Mesothelial cell of epicardium (in vitro differentiated cells): Measurements from ENCODE around the gene PPP1R1B. TPM values are rescaled to one million over a fixed set of nuclear protein-coding genes. Genes with fewer than 3 reads are reported as not detected.

Experiments used
- DNase-seq, 2 experiments: peaks; one replicate each; pipeline ENCODE4 v3.0.0; 2021; ENCODE audit warnings: low spot score in 2 of 2; ENCODE audit not compliant: unreplicated experiment in 2 of 2
- H3K27ac Mint-ChIP-seq: 2 replicates; pipeline ENCODE4 v1.8.0; 2021; ENCODE audit warnings: mixed read lengths
- H3K27me3 Mint-ChIP-seq: 2 replicates; pipeline ENCODE4 v1.8.0; 2021; ENCODE audit warnings: low read depth, mixed read lengths
- H3K36me3 Mint-ChIP-seq: 2 replicates; pipeline ENCODE4 v1.8.0; 2021; ENCODE audit warnings: mixed read lengths
- H3K4me1 Mint-ChIP-seq: 2 replicates; pipeline ENCODE4 v1.8.0; 2021; ENCODE audit warnings: mixed read lengths
- H3K4me3 Mint-ChIP-seq: 2 replicates; pipeline ENCODE4 v1.8.0; 2021; ENCODE audit warnings: mild to moderate bottlenecking, moderate library complexity, mixed read lengths
- H3K9me3 Mint-ChIP-seq: 2 replicates; pipeline ENCODE4 v1.8.0; 2021; ENCODE audit warnings: mixed read lengths
- total RNA-seq: library from RNA; stranded (reverse); gene quantifications from 3 replicates; pipeline ENCODE4 v1.2.1, GENCODE V29; 2021
- TF ChIP-seq, protein P1 (sequence below): fragments of 200-600 bp; sonication (generic); IDR thresholded peaks from one replicate; pipeline ENCODE4 v1.5.0; 2021; ENCODE audit warnings: antibody characterized with exemption; ENCODE audit not compliant: unreplicated experiment

Gene PPP1R1B
- total RNA-seq, 1 donor from 2014 or later: 0.58 TPM

DNA sequence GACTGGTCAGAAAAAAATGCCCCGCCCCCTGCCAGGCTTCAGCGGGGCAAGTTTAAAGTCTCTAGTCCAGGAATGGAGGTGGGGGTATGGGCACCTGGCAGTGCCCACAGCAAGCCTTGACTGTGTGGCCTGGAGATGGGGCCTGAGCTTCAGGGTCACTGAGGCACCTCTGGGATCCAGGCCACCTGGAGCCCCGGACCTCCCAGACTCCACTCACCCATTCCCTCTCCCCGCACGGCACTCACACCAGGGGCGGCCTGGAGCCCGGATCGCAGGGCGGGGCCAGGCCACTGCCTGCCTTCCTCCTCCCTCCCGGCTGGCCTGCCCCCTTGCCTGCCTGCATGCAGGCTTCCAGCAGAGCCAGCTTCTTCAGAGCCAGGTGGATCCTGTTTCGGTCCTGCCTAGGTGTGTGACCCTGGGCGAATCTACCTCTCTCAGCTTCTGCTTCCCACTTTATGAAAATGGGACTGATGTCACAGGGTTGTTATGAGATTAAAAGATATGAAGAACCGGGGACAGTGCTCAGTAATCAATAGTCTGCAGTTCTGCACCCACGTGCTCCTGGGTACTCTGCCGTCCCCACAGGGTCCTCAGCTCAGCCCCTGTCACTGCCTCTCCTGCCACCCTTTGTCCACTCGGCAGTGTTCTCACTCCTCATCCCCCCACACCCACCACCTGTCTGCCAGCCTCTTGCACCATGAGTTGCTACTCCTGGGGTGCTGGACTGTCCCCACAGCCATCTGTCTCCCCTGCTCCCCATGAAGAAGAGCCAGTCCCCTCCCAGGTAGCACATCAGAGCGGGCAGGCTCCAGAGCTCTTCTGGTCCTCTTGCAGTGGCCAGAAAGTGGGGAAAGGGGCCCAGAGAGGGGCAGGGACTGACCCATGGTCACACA, 37.2 kb downstream of the PPP1R1B start:
- Mint-ChIP-seq H3K4me1 (peaks cover 14% of the 10 kb centered on the region), H3K4me3 (no peak overlapping the region), H3K36me3 (peaks cover 6% of the 10 kb centered on the region), H3K9me3 (no peaks in the 10 kb centered on the region), H3K27ac (peak overlapping the region; percentile 59), H3K27me3 (peaks cover 38% of the 10 kb centered on the region)
- no peak for DNase-seq
- TF ChIP-seq, protein P1, sequence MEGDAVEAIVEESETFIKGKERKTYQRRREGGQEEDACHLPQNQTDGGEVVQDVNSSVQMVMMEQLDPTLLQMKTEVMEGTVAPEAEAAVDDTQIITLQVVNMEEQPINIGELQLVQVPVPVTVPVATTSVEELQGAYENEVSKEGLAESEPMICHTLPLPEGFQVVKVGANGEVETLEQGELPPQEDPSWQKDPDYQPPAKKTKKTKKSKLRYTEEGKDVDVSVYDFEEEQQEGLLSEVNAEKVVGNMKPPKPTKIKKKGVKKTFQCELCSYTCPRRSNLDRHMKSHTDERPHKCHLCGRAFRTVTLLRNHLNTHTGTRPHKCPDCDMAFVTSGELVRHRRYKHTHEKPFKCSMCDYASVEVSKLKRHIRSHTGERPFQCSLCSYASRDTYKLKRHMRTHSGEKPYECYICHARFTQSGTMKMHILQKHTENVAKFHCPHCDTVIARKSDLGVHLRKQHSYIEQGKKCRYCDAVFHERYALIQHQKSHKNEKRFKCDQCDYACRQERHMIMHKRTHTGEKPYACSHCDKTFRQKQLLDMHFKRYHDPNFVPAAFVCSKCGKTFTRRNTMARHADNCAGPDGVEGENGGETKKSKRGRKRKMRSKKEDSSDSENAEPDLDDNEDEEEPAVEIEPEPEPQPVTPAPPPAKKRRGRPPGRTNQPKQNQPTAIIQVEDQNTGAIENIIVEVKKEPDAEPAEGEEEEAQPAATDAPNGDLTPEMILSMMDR: no peak

DNA sequence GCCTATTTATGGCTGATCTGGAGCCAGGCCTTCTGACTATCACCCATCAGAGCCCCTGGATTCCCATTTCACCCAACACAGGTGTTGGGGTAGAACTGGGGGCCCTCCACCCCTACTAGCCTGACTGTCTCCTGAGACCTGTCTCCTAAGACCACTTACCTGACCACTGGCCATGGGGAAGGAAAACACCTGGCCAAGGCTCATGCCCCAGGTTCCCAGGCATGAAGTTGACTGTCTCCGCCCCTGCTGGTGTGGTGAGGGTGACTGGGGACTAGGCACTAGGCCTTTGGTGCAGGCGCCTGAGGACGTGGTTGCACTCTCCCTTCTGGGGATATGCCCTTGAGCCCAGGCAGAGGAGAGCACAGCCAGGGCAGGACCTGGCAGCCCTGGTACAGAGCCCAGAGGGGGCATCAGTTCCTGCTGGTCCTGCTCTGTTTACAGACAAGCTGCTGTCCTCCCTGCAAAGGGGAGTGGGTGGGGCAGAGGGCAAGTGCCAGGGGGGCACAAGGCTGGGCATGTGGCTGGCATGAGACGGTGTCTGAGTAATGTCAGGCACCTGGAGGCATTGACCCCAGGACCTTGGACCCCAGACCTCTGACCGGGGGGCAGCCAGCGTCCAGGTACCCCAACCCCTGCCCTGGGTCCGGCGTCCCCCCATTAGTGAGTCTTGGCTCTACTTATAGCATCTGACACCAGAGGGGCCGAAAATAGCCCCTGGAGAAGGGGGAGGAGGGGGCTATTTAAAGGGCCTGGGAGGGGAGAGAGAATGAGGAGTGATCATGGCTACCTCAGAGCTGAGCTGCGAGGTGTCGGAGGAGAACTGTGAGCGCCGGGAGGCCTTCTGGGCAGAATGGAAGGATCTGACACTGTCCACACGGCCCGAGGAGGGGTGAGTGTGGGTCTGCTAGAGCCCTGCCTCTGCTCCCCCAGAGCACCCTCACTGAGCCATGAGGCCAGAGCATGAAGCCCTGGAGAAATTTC, 38.1 kb downstream of the PPP1R1B start, which contains the start of gene TCAP:
Gene TCAP (plus strand): TSS at position 769 of the 981 bp plus-strand sequence. CDS start 11 bp downstream, at position 780.
- Mint-ChIP-seq H3K27ac (no peak within 1 kb of the TSS), H3K4me1 (peaks cover 14% of the 10 kb centered on the region)

DNA sequence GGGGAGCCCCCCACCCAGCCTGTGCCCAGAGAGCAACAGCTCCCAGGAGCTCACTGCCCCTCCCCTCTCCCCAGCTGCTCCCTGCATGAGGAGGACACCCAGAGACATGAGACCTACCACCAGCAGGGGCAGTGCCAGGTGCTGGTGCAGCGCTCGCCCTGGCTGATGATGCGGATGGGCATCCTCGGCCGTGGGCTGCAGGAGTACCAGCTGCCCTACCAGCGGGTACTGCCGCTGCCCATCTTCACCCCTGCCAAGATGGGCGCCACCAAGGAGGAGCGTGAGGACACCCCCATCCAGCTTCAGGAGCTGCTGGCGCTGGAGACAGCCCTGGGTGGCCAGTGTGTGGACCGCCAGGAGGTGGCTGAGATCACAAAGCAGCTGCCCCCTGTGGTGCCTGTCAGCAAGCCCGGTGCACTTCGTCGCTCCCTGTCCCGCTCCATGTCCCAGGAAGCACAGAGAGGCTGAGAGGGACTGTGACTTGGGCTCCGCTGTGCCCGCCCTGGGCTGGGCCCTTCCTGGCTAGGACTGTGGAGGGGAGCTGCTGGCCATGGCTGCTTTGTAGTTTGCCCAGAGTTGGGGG, 39.0 kb downstream of the PPP1R1B start:
- H3K4me1 Mint-ChIP-seq: peaks cover 14% of the 10 kb centered on the region
- TF ChIP-seq, protein P1: no peak
- peaks cover 6% of the 10 kb centered on the region for H3K36me3 Mint-ChIP-seq
- H3K4me3 Mint-ChIP-seq: peak overlapping the region; percentile 31
- H3K27ac Mint-ChIP-seq: no peak overlapping the region
- no peaks in the 10 kb centered on the region for H3K9me3 Mint-ChIP-seq
- no peak for DNase-seq
- peaks cover 54% of the 10 kb centered on the region for H3K27me3 Mint-ChIP-seq

More for the DNA sequence above, 38.1 kb downstream of the PPP1R1B start, which contains the start of gene TCAP:
- Mint-ChIP-seq H3K36me3 (peaks cover 6% of the 10 kb centered on the region), H3K9me3 (no peaks in the 10 kb centered on the region), H3K4me3 (peak within 1 kb of the TSS; percentile 31), H3K27me3 (peaks cover 46% of the 10 kb centered on the region)
- TF ChIP-seq, protein P1: no peak
- DNase-seq: no peak

DNA sequence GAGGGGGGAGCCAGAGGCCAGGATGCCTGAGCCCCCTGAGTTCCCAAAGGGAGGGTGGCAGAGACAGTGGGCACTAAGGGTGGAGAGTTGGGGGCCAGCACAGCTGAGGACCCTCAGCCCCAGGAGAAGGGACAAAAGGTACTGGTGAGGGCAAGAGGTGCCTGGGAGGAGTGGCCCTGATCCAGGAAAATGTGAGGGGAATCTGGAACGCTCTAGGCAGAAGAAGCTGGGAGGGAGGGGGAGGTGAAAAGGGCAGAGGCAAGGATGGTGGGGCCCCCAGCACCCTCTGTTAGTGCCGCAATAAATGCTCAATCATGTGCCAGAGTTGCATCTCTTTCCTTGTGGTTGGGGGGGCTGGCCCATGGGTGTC, 39.5 kb downstream of the PPP1R1B start:
- TF ChIP-seq, protein P1: no peak
- H3K4me3 Mint-ChIP-seq: peak overlapping the region; percentile 31
- H3K27ac Mint-ChIP-seq: no peak overlapping the region
- no peaks in the 10 kb centered on the region for H3K9me3 Mint-ChIP-seq
- H3K27me3 Mint-ChIP-seq: peaks cover 59% of the 10 kb centered on the region
- H3K4me1 Mint-ChIP-seq: peaks cover 10% of the 10 kb centered on the region
- H3K36me3 Mint-ChIP-seq: peaks cover 4% of the 10 kb centered on the region
- no peak for DNase-seq

DNA sequence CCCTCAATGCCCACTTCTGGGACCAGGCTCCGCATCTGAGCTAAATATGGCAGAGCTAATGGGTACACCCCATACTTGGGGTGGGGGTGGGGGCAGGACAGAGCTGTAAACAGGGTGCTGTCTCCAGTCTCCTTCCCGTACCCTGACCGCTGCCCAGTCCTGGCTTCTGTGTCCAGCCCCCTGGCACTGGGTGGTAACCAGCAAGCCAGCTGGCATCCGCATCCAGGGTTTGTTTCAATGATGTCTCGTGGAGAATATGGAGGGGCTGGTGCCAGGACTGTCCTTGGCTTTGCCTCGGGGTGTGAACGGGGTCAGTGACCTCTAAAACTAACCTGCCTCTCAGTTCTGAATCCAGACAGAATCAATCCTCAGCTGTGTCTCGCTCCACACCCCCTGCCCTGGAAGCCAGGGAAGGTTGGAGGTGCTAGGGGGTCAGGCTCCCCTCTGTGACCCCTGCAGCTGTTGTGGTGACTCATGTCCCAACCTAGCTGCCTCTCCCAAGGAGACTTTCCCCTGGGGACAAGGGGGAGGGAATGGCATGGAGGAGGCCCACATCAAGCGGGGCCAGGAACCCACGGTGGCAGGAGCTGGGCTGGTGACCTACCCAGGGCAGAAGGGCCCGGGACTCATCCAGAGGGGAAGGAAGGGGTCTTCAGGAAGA, 40.0 kb downstream of the PPP1R1B start:
- peaks cover 8% of the 10 kb centered on the region for H3K4me1 Mint-ChIP-seq
- DNase-seq: no peak
- no peak overlapping the region for H3K4me3 Mint-ChIP-seq
- no peaks in the 10 kb centered on the region for H3K9me3 Mint-ChIP-seq
- H3K27me3 Mint-ChIP-seq: peaks cover 59% of the 10 kb centered on the region
- H3K27ac Mint-ChIP-seq: no peak overlapping the region
- no peaks in the 10 kb centered on the region for H3K36me3 Mint-ChIP-seq
- TF ChIP-seq, protein P1: no peak
